Gastrocnemius medialis (tissue), 4 donors: ENCODE data around the gene ITGAD.

Experiments
- CTCF ChIP-seq, 5 experiments: fragments of 450-650 bp in 3 of 5; fragments of 200-600 bp in 2 of 5; sonication (generic) in 2 of 5; IDR thresholded peaks in 4 of 5; conservative IDR thresholded peaks in 1 of 5; 1 replicate in 4 of 5; 2 replicates in 1 of 5; pipeline ENCODE4 v1.5.1; 2016 to 2019; ENCODE audit warnings: antibody characterized with exemption in 5 of 5, mild to moderate bottlenecking in 3 of 5, moderate library complexity in 3 of 5
- POLR2A ChIP-seq, 2 donors: fragments of 450-650 bp; IDR thresholded peaks; one replicate each; pipeline ENCODE4 v1.6.1; 2017; ENCODE audit warnings: antibody characterized with exemption in 2 of 2, mild to moderate bottlenecking in 2 of 2, moderate library complexity in 2 of 2

GRCh38 chr16:31364421-31364820 lies 28.7 kb upstream of the ITGAD start:
- TF ChIP-seq CTCF (IDR thresholded peaks at IDR 0.05 in 4 of 5, conservative IDR thresholded peaks at IDR 0.05 in 1 of 5) (no peak), POLR2A (IDR thresholded peaks at IDR 0.05) (no peak)
